Neural cell (in vitro differentiated cells): Measurements from ENCODE around the gene DNAAF5. TPM values are rescaled to one million over a fixed set of nuclear protein-coding genes. Genes with fewer than 3 reads are reported as not detected.

Experiments used
- H2AFZ ChIP-seq: fragments of 200-600, 300-800 bp; sonication (generic), shearing (Covaris generic); 2 replicates; pipeline ENCODE4 v1.6.0; 2014; ENCODE audit warnings: low read depth, mild to moderate bottlenecking, antibody characterized with exemption, low read length, moderate library complexity
- H3F3A ChIP-seq: fragments of 200-600 bp; shearing (Covaris generic); 2 replicates; pipeline ENCODE4 v1.6.1; 2016; ENCODE audit warnings: mild to moderate bottlenecking, moderate library complexity, mixed read lengths, antibody characterized with exemption, low read length; ENCODE audit not compliant: insufficient read depth, poor library complexity, severe bottlenecking
- H3K27ac ChIP-seq: fragments of 200-600, 300-800 bp; sonication (generic), shearing (Covaris generic); 2 replicates; pipeline ENCODE4 v1.5.1; 2014; ENCODE audit warnings: mild to moderate bottlenecking, low read length, moderate library complexity
- H3K27me3 ChIP-seq: fragments of 300-800, 200-600 bp; sonication (generic), shearing (Covaris generic); 2 replicates; pipeline ENCODE4 v1.6.0; 2014; ENCODE audit warnings: mild to moderate bottlenecking, low read depth, low read length, moderate library complexity; ENCODE audit not compliant: insufficient read depth
- H3K36me3 ChIP-seq: fragments of 300-800, 200-600 bp; sonication (generic), shearing (Covaris generic); 2 replicates; pipeline ENCODE4 v1.5.1; 2014; ENCODE audit warnings: mild to moderate bottlenecking, antibody characterized with exemption, low read length, moderate library complexity; ENCODE audit not compliant: insufficient read depth
- H3K4me2 ChIP-seq: fragments of 300-800, 200-600 bp; sonication (generic), shearing (Covaris generic); 2 replicates; pipeline ENCODE4 v1.6.0; 2014; ENCODE audit warnings: mild to moderate bottlenecking, low read length
- H3K4me3 ChIP-seq: fragments of 300-800, 200-600 bp; sonication (generic), shearing (Covaris generic); 2 replicates; pipeline ENCODE4 v1.5.1; 2014; ENCODE audit warnings: mild to moderate bottlenecking, low read length, moderate library complexity
- H3K79me2 ChIP-seq: fragments of 200-600 bp; shearing (Covaris generic); replicated peaks from 2 replicates; pipeline ENCODE4 v1.6.0; 2014; ENCODE audit warnings: mild to moderate bottlenecking, low read length, moderate library complexity; ENCODE audit not compliant: insufficient read depth
- H3K9ac ChIP-seq: fragments of 300-800, 200-600 bp; sonication (generic), shearing (Covaris generic); 2 replicates; pipeline ENCODE4 v1.6.1; 2016; ENCODE audit warnings: mild to moderate bottlenecking, low read length, mixed read lengths
- H3K9me2 ChIP-seq: fragments of 200-600 bp; shearing (Covaris generic); 2 replicates; pipeline ENCODE4 v1.6.1; 2016; ENCODE audit warnings: mild to moderate bottlenecking, low read length, mixed read lengths; ENCODE audit not compliant: insufficient read depth
- H3K9me3 ChIP-seq: fragments of 200-600, 300-800 bp; sonication (generic), shearing (Covaris generic); 2 replicates; pipeline ENCODE4 v1.6.1; 2016; ENCODE audit warnings: mild to moderate bottlenecking, mixed run types, low read length, moderate library complexity, mixed read lengths
- H4K20me1 ChIP-seq: fragments of 200-600 bp; shearing (Covaris generic); 2 replicates; pipeline ENCODE4 v1.6.1; 2016; ENCODE audit warnings: mild to moderate bottlenecking, mixed run types; ENCODE audit not compliant: insufficient read depth
- EP300 ChIP-seq: fragments of 450-650 bp; conservative IDR thresholded peaks from 2 replicates; pipeline ENCODE4 v1.6.1; 2014; ENCODE audit warnings: antibody characterized with exemption, mild to moderate bottlenecking, moderate library complexity; ENCODE audit not compliant: poor library complexity, severe bottlenecking
- EZH2 ChIP-seq: fragments of 200-600, 300-800 bp; shearing (Covaris generic), sonication (generic); IDR thresholded peaks from 2 replicates; pipeline ENCODE4 v1.6.1; 2014; ENCODE audit warnings: antibody characterized with exemption, low read length, borderline replicate concordance, mild to moderate bottlenecking; ENCODE audit not compliant: insufficient read depth, poor library complexity, severe bottlenecking
- MXI1 ChIP-seq: fragments of 450-650 bp; conservative IDR thresholded peaks from 2 replicates; pipeline ENCODE4 v1.6.1; 2014; ENCODE audit warnings: antibody characterized with exemption, mild to moderate bottlenecking; ENCODE audit not compliant: poor library complexity, severe bottlenecking
- POLR2AphosphoS5 ChIP-seq: IDR thresholded peaks from 2 replicates; pipeline ENCODE4 v1.6.1; 2012
- RAD21 ChIP-seq: fragments of 450-650 bp; conservative IDR thresholded peaks from 2 replicates; pipeline ENCODE4 v1.6.1; 2014; ENCODE audit warnings: antibody characterized with exemption, mild to moderate bottlenecking, moderate library complexity
- TAF1 ChIP-seq: IDR thresholded peaks from 2 replicates; pipeline ENCODE4 v1.6.1; 2012; ENCODE audit warnings: low read depth
- polyA plus RNA-seq: library from polyadenylated mRNA; depleted of rRNA; stranded (reverse); fragments of >200 nt; gene quantifications from 2 replicates; pipeline ENCODE4 v1.2.3, GENCODE V29; 2014
- TF ChIP-seq, protein P1 (sequence below): IDR thresholded peaks from 2 replicates; pipeline ENCODE4 v1.6.1; 2012; ENCODE audit warnings: borderline replicate concordance

Gene DNAAF5
- polyA plus RNA-seq, 1 donor from 2014 or later = 5.3 TPM

DNA sequence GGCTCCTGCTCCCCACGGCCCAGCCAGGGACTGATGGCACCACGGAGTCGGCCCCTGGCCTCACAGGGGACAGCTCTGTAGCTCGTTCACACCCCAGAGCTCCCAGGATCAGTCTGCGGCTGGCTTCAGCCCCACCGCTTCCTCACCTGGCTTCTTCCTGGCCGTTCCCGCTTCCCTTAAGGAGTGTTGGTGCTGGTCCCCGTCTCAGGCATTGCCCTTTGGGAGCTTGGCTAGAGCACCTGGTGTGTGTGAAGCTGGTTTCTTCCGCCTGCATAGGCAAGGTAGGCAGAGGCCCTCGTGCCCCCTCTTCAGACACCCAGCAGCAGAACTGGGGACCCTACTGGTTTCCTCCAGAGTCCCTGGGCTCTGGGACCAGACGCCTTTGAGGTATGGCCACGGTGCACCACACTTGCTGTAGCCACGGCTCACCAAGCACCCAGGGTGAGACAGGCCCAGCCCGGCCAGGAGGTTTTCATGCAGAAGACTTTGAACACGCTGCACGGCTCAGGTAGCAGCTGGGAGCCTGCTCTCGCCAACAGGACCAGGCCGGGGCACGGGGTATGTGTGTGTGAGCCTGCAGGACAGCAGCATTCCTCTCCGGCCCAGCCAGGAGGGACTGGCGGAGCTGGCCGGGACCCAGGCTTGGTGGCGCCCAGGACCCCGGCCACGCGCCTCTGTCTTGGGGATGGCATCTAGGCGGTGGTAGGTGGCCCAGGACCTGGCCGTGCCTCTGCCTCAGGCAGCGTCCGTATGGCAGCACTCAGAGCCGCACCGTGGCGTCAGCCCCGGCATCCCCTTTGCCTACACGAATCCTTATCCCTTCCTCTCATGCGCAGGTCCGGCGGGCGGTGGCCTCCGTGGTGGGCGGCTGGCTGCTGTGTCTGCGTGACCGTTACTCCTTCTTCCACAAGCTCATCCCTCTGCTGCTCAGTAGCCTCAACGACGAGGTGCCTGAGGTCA is 13.8 kb downstream of the DNAAF5 start:
- Histone ChIP-seq H3K4me2 (no peak overlapping the region), H3K4me3 (no peak overlapping the region), H3K27ac (no peak overlapping the region), H2AFZ (no peak overlapping the region), H4K20me1 (no peaks in the 10 kb centered on the region), H3K9ac (no peak overlapping the region), H3K27me3 (no peaks in the 10 kb centered on the region), H3F3A (no peaks in the 10 kb centered on the region), H3K79me2 (peaks cover 18% of the 10 kb centered on the region), H3K9me2 (no peaks in the 10 kb centered on the region), H3K9me3 (no peaks in the 10 kb centered on the region), H3K36me3 (no peaks in the 10 kb centered on the region)
- no peak for TF ChIP-seq POLR2AphosphoS5
- no peak for TF ChIP-seq TAF1
- TF ChIP-seq EP300 = no peak
- TF ChIP-seq RAD21 = no peak
- TF ChIP-seq, protein P1, sequence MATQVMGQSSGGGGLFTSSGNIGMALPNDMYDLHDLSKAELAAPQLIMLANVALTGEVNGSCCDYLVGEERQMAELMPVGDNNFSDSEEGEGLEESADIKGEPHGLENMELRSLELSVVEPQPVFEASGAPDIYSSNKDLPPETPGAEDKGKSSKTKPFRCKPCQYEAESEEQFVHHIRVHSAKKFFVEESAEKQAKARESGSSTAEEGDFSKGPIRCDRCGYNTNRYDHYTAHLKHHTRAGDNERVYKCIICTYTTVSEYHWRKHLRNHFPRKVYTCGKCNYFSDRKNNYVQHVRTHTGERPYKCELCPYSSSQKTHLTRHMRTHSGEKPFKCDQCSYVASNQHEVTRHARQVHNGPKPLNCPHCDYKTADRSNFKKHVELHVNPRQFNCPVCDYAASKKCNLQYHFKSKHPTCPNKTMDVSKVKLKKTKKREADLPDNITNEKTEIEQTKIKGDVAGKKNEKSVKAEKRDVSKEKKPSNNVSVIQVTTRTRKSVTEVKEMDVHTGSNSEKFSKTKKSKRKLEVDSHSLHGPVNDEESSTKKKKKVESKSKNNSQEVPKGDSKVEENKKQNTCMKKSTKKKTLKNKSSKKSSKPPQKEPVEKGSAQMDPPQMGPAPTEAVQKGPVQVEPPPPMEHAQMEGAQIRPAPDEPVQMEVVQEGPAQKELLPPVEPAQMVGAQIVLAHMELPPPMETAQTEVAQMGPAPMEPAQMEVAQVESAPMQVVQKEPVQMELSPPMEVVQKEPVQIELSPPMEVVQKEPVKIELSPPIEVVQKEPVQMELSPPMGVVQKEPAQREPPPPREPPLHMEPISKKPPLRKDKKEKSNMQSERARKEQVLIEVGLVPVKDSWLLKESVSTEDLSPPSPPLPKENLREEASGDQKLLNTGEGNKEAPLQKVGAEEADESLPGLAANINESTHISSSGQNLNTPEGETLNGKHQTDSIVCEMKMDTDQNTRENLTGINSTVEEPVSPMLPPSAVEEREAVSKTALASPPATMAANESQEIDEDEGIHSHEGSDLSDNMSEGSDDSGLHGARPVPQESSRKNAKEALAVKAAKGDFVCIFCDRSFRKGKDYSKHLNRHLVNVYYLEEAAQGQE = no peak

DNA sequence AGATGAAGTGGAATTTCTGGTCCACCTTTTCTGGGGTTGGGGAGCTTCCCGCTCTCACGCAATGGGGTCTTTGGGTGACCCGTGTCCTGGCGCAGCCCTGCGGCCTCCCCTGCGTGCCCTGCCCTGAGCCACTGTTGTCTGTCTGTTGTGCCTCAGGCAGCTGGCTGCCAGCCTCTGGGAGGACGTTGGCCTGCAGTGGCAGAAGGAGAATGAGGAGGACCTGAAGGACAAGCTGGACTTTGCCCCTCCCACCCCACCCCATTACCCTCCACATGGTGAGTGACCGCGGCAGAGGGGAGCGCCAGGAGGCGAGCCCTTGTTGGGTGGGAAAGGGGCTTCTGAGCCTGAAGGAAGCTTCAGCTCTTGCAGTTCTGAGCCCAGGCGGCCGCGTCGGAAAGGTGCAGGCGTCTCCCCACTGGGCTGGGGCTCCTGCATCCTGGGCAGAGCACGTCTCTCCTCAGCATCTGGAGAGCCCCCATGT is 14.7 kb downstream of the DNAAF5 start:
- Histone ChIP-seq H3K36me3 (no peaks in the 10 kb centered on the region), H3K4me2 (no peak overlapping the region), H3F3A (no peaks in the 10 kb centered on the region), H3K4me3 (no peak overlapping the region), H3K9ac (no peak overlapping the region), H3K9me2 (no peaks in the 10 kb centered on the region), H2AFZ (no peak overlapping the region), H3K27me3 (no peaks in the 10 kb centered on the region), H3K79me2 (peaks cover 14% of the 10 kb centered on the region), H4K20me1 (no peaks in the 10 kb centered on the region), H3K27ac (no peak overlapping the region), H3K9me3 (no peaks in the 10 kb centered on the region)
- TF ChIP-seq TAF1 (no peak), POLR2AphosphoS5 (no peak), MXI1 (no peak), EZH2 (no peak)
- TF ChIP-seq, protein P1 = no peak
